HG03460 (cell line): Measurements from ENCODE around the gene POLR2C.

ENCODE experiments used
- ATAC-seq: cut with Tn5 transposase; IDR thresholded peaks from one replicate; pipeline ENCODE4 v1.9.1; 2021; ENCODE audit not compliant: unreplicated experiment

POLR2C gene

DNA sequence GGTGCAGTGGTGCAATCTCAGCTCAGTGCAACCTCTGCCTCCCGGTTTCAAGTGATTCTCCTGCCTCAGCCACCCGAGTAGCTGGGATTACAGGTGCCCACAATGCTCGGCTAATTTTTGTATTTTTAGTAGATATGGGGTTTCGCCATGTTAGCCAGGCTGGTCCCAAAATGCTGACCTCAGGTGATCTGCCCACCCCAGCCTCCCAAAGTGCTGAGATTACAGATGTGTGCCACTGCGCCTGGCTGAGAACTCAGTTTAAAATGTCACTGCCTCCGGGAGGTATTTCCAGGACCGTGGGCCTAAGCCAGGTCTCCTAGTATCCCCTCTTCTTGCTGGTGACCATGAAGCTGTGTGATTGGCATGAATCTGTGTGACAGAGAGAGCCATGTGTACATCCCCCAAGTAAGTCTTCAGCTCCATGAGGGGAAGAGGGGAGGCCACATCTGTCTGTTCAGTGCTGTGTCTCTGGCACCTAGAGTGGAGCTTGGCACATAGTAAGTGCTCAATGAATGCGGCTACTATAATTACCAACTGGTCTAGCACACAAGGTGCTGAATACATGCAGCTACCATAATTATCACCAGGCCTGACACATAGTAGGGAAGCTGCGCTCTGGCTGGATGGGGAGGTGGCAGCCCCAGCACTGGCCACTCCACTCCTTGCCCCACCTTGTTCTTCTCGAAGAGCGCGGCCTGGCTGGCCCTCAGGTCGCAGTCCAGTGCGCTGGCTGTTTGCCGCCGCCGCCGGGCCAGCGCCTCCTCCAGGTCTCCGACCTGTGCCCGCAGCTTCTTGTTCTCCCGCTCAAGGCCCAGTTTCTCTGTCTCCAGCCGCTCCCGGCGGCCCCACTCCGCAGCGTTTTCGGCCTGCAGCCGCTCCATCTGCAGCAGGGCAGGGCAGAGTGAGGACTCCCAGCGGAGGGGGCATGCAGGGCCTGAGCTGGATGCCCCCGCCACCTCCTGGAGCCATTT lies 55.2 kb downstream of the POLR2C start:
- no peak for ATAC-seq

DNA sequence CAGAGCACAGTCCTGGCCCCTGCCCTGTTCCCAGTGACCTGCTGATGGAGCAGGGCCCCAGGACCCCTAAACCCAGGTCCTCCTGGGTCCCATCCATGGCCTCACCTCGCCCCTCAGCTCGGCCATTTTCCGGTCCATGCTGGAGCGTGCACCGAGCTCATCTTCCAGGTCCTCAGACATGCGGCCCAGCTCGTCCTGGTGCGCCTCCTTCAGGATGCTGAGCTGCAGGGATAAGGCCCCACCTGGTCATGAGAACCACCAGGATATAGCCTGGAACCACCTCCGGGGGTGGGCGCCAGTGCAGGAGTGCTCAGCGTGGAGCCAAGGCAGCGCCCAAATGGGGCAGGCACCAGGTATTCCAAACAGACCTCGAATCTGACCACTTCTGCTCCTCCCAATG lies 56.0 kb downstream of the POLR2C start:
- ATAC-seq, result no peak

DNA sequence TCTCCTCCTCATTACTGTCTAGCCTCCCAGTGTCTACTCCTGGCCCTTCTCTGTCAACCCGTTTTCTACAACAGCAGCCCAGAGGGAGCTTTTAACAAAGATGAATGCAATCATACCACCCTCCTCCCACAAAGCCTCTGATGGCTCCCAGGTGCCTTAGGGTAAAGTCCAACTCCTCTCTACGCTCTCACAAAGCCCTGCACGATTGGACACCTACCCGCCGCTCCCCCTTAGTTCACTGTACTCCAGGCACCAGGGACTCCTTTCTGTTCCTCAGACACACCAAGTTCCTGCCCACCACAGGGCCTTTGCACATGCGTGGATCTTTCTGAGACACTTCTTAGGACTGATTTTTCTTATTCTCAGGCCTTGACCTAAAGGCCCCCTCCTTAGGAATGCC lies 56.4 kb downstream of the POLR2C start:
- no peak for ATAC-seq

DNA sequence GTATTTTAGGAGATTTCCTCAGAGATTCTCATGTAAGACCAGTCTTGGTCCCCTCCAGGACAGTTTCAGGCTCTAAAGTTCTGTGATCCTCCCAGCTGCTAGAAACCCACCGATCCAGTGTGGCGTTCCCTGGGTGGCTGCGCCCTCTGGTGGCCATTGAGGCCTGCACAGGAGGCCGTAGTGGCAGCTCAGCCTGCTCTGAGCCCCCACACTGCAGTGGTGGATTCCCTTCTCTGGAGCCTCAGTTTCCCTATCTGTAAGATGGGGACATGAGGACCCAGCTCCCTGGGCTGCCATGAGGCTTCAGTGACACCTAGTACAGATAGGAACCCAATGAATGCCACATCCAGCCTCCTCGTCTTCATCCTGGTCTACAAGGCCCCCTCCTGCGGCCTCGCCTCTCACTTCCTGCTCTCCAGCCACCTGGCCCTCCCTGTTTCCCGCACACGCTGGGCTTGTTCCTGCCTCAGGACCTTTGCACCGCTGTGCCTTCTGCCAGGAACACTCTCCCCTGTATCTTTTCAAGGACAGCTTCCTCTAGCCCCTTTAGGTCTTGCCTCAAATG lies 57.4 kb downstream of the POLR2C start:
- peak; percentile 51 for ATAC-seq
